Erythroblast (primary cell): Measurements from ENCODE around the gene HOXB2.

Experiments used
- GATA1 ChIP-seq: IDR thresholded peaks from 2 replicates; pipeline ENCODE4 v1.6.1; 2011; ENCODE audit warnings: low read depth, mild to moderate bottlenecking, control low read depth, low read length, moderate library complexity
- POLR2A ChIP-seq: IDR thresholded peaks from 2 replicates; pipeline ENCODE4 v1.6.1; 2011; ENCODE audit warnings: mild to moderate bottlenecking, low read length

GRCh38 chr17:48553190-48553547 lies 8.3 kb upstream of the HOXB2 start:
- TF ChIP-seq POLR2A = no peak
- no peak for TF ChIP-seq GATA1
